GM23338 (cell line): Measurements from ENCODE around the gene TAF3.

Experiments used
- CTCF ChIP-seq, 2 experiments: fragments of 200-600 bp in 1 of 2; sonication (generic) in 1 of 2; conservative IDR thresholded peaks; 2 replicates each; pipeline versions ENCODE4 v1.5.1 to v1.6.1; 2016 to 2017; ENCODE audit warnings: antibody characterized with exemption in 2 of 2, low read depth in 2 of 2, mild to moderate bottlenecking in 2 of 2, moderate library complexity in 1 of 2
- EZH2 ChIP-seq: fragments of 200-600 bp; sonication (generic); IDR thresholded peaks from one replicate; pipeline ENCODE4 v1.8.0; 2017; ENCODE audit warnings: antibody characterized with exemption, mild to moderate bottlenecking, low read depth; ENCODE audit not compliant: unreplicated experiment
- EZH2phosphoT487 ChIP-seq: fragments of 200-600 bp; sonication (generic); IDR thresholded peaks from one replicate; pipeline ENCODE4 v1.8.1; 2018; ENCODE audit warnings: antibody characterized with exemption; ENCODE audit not compliant: unreplicated experiment
- TF ChIP-seq, protein P1 (sequence below): IDR thresholded peaks from one replicate; pipeline ENCODE4 v1.6.1; 2018; ENCODE audit warnings: antibody characterized with exemption; ENCODE audit not compliant: unreplicated experiment

DNA sequence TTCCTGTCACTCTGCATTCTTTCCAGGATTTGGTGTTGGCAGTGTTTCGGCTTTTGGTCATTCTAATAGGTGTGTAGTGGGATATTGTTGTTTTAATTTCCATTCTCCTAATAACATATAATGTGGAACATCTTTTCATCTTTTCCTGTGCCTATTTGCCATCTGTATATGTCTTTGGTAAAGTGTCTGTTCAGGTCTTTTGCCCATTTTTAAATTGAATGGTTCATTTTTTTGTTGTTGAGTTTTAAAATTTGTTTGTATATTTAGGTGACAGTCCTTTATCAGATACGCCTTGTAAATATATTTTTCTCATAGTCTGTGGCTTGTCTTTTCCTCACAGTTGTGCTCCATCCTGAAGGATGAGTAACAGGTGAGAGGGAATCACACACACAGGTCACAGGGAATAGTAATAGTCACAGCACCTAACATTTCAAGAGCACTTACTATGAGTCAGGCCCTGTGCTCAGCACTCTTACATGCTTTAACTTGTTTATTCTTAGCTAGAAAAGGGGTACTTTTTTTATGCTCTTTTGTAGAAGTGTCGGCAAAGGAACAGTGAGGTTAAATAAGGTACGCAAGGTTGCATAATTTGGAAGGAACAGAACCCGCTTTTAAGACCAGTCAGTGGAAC lies 119.1 kb downstream of the TAF3 start:
- no peak for TF ChIP-seq CTCF (conservative IDR thresholded peaks at IDR 0.05; ENCODE audit: low read depth in 2 of 2)
- TF ChIP-seq EZH2: no peak
- no peak for TF ChIP-seq EZH2phosphoT487
- TF ChIP-seq, protein P1, sequence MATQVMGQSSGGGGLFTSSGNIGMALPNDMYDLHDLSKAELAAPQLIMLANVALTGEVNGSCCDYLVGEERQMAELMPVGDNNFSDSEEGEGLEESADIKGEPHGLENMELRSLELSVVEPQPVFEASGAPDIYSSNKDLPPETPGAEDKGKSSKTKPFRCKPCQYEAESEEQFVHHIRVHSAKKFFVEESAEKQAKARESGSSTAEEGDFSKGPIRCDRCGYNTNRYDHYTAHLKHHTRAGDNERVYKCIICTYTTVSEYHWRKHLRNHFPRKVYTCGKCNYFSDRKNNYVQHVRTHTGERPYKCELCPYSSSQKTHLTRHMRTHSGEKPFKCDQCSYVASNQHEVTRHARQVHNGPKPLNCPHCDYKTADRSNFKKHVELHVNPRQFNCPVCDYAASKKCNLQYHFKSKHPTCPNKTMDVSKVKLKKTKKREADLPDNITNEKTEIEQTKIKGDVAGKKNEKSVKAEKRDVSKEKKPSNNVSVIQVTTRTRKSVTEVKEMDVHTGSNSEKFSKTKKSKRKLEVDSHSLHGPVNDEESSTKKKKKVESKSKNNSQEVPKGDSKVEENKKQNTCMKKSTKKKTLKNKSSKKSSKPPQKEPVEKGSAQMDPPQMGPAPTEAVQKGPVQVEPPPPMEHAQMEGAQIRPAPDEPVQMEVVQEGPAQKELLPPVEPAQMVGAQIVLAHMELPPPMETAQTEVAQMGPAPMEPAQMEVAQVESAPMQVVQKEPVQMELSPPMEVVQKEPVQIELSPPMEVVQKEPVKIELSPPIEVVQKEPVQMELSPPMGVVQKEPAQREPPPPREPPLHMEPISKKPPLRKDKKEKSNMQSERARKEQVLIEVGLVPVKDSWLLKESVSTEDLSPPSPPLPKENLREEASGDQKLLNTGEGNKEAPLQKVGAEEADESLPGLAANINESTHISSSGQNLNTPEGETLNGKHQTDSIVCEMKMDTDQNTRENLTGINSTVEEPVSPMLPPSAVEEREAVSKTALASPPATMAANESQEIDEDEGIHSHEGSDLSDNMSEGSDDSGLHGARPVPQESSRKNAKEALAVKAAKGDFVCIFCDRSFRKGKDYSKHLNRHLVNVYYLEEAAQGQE: no peak
